ENCODE data around the gene METTL23. TPM values are rescaled to one million over a fixed set of nuclear protein-coding genes. Genes with fewer than 3 reads are reported as not detected.

The METTL23 gene
- total RNA-seq, 1 donor from 2014 or later = 24.3 TPM

GRCh38 chr17:76753061-76753961 lies 26.7 kb downstream of the METTL23 start:
- Mint-ChIP-seq H3K4me1 (ENCODE audit: low read depth, unreplicated experiment) (no peaks in the 10 kb centered on the region), H3K27ac (ENCODE audit: unreplicated experiment) (no peak overlapping the region), H3K36me3 (ENCODE audit: unreplicated experiment) (no peaks in the 10 kb centered on the region), H3K9me3 (ENCODE audit: unreplicated experiment) (no peaks in the 10 kb centered on the region), H3K27me3 (ENCODE audit: unreplicated experiment) (no peaks in the 10 kb centered on the region), H3K4me3 (ENCODE audit: unreplicated experiment) (no peak overlapping the region)
- DNase-seq = no peak
- no peak for TF ChIP-seq CTCF (IDR thresholded peaks at IDR 0.05; ENCODE audit: partially characterized antibody, unreplicated experiment)

- DNase-seq = no peak
- Mint-ChIP-seq H3K9me3 (ENCODE audit: unreplicated experiment) (no peaks in the 10 kb centered on the region), H3K4me1 (ENCODE audit: low read depth, unreplicated experiment) (no peaks in the 10 kb centered on the region), H3K27ac (ENCODE audit: unreplicated experiment) (no peak overlapping the region), H3K36me3 (ENCODE audit: unreplicated experiment) (no peaks in the 10 kb centered on the region), H3K4me3 (ENCODE audit: unreplicated experiment) (no peak overlapping the region), H3K27me3 (ENCODE audit: unreplicated experiment) (no peaks in the 10 kb centered on the region)
- TF ChIP-seq CTCF (IDR thresholded peaks at IDR 0.05; ENCODE audit: partially characterized antibody, unreplicated experiment) = no peak
Observed at GRCh38 chr17:76755285-76755684, 28.6 kb downstream of the METTL23 start.

DNA sequence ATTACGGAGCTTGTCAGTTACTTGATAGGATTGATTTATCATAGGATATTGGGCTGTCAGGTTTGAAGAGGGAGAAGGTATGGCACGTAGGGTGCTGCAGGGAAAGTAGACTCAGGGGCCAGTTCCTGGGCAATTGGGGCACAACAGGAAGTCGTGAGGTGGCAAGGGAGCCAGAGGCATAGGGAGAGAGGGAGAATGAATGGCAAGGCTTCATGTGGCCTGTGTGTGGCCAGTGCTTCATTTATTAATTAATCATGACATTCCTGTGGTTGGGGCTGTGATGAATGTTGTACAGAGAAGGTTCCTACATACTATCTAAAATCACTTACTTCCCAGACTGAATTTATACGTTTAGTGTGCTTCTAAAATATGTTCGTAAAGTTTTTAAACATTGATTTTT lies 30.6 kb downstream of the METTL23 start:
- Mint-ChIP-seq H3K36me3 (ENCODE audit: unreplicated experiment) (no peaks in the 10 kb centered on the region), H3K4me1 (ENCODE audit: low read depth, unreplicated experiment) (no peaks in the 10 kb centered on the region), H3K27ac (ENCODE audit: unreplicated experiment) (no peak overlapping the region), H3K4me3 (ENCODE audit: unreplicated experiment) (no peak overlapping the region), H3K9me3 (ENCODE audit: unreplicated experiment) (no peaks in the 10 kb centered on the region), H3K27me3 (ENCODE audit: unreplicated experiment) (no peaks in the 10 kb centered on the region)
- no peak for DNase-seq
- TF ChIP-seq CTCF (IDR thresholded peaks at IDR 0.05; ENCODE audit: partially characterized antibody, unreplicated experiment) = no peak

GRCh38 chr17:76758570-76758969 lies 31.9 kb downstream of the METTL23 start:
- no peaks in the 10 kb centered on the region for H3K36me3 Mint-ChIP-seq (ENCODE audit: unreplicated experiment)
- H3K27me3 Mint-ChIP-seq (ENCODE audit: unreplicated experiment) = no peaks in the 10 kb centered on the region
- H3K9me3 Mint-ChIP-seq (ENCODE audit: unreplicated experiment) = no peaks in the 10 kb centered on the region
- H3K4me1 Mint-ChIP-seq (ENCODE audit: low read depth, unreplicated experiment) = no peaks in the 10 kb centered on the region
- DNase-seq = no peak
- H3K4me3 Mint-ChIP-seq (ENCODE audit: unreplicated experiment) = no peak overlapping the region
- no peak for TF ChIP-seq CTCF (IDR thresholded peaks at IDR 0.05; ENCODE audit: partially characterized antibody, unreplicated experiment)
- no peak overlapping the region for H3K27ac Mint-ChIP-seq (ENCODE audit: unreplicated experiment)

GRCh38 chr17:76772842-76773525 lies 46.3 kb downstream of the METTL23 start:
- TF ChIP-seq CTCF (IDR thresholded peaks at IDR 0.05; ENCODE audit: partially characterized antibody, unreplicated experiment) = no peak
- H3K36me3 Mint-ChIP-seq (ENCODE audit: unreplicated experiment) = peaks cover 5% of the 10 kb centered on the region
- H3K27ac Mint-ChIP-seq (ENCODE audit: unreplicated experiment) = no peak overlapping the region
- H3K4me1 Mint-ChIP-seq (ENCODE audit: low read depth, unreplicated experiment) = peaks cover 4% of the 10 kb centered on the region
- no peaks in the 10 kb centered on the region for H3K27me3 Mint-ChIP-seq (ENCODE audit: unreplicated experiment)
- DNase-seq = no peak
- H3K4me3 Mint-ChIP-seq (ENCODE audit: unreplicated experiment) = no peak overlapping the region
- peaks cover 1% of the 10 kb centered on the region for H3K9me3 Mint-ChIP-seq (ENCODE audit: unreplicated experiment)
